ENCODE results near the gene DYNC1I1.

The DYNC1I1 gene

GRCh38 chr7:96026010-96026409, 253.7 kb downstream of the DYNC1I1 start:
- no peak for DNase-seq (ENCODE audit: low read depth)

GRCh38 chr7:96026611-96027010, 254.3 kb downstream of the DYNC1I1 start:
- DNase-seq (ENCODE audit: low read depth): no peak

GRCh38 chr7:96028729-96029128, 256.4 kb downstream of the DYNC1I1 start:
- no peak for DNase-seq (ENCODE audit: low read depth)

- DNase-seq (ENCODE audit: low read depth): no peak
These were observed 260.8 kb downstream of the DYNC1I1 start for GRCh38 chr7:96033009-96033598.

- DNase-seq (ENCODE audit: low read depth): no peak
These were observed 262.8 kb downstream of the DYNC1I1 start for GRCh38 chr7:96034940-96035727.

- no peak for DNase-seq (ENCODE audit: low read depth)
These were observed 268.0 kb downstream of the DYNC1I1 start for GRCh38 chr7:96040250-96040772.

- no peak for DNase-seq (ENCODE audit: low read depth)
These were observed 268.8 kb downstream of the DYNC1I1 start for GRCh38 chr7:96041171-96041570.

- DNase-seq (ENCODE audit: low read depth): no peak
These were observed 272.8 kb downstream of the DYNC1I1 start for GRCh38 chr7:96045181-96045580.

GRCh38 chr7:96045919-96046318, 273.6 kb downstream of the DYNC1I1 start:
- no peak for DNase-seq (ENCODE audit: low read depth)

GRCh38 chr7:96052289-96052688, 279.9 kb downstream of the DYNC1I1 start:
- no peak for DNase-seq (ENCODE audit: low read depth)

GRCh38 chr7:96052860-96053470, 280.6 kb downstream of the DYNC1I1 start:
- DNase-seq (ENCODE audit: low read depth): no peak

GRCh38 chr7:96055717-96056116, 283.4 kb downstream of the DYNC1I1 start:
- DNase-seq (ENCODE audit: low read depth): no peak

- DNase-seq (ENCODE audit: low read depth): no peak
These were observed 286.7 kb downstream of the DYNC1I1 start for GRCh38 chr7:96059075-96059474.

- no peak for DNase-seq (ENCODE audit: low read depth)
These were observed 288.7 kb downstream of the DYNC1I1 start for GRCh38 chr7:96061009-96061408.

GRCh38 chr7:96061844-96062243, 289.5 kb downstream of the DYNC1I1 start:
- DNase-seq (ENCODE audit: low read depth): no peak

- no peak for DNase-seq (ENCODE audit: low read depth)
These were observed 295.0 kb downstream of the DYNC1I1 start for GRCh38 chr7:96067321-96067720.

GRCh38 chr7:96069401-96069800, 297.0 kb downstream of the DYNC1I1 start:
- DNase-seq (ENCODE audit: low read depth): no peak

GRCh38 chr7:96074871-96075270, 302.5 kb downstream of the DYNC1I1 start:
- no peak for DNase-seq (ENCODE audit: low read depth)

GRCh38 chr7:96075510-96076349, 303.4 kb downstream of the DYNC1I1 start:
- peak; percentile 35 for DNase-seq (ENCODE audit: low read depth)

GRCh38 chr7:96076350-96076707, 304.0 kb downstream of the DYNC1I1 start:
- DNase-seq (ENCODE audit: low read depth): no peak

- no peak for DNase-seq (ENCODE audit: low read depth)
These were observed 307.7 kb downstream of the DYNC1I1 start for GRCh38 chr7:96080027-96080426.

GRCh38 chr7:96084881-96085553, 312.7 kb downstream of the DYNC1I1 start:
- DNase-seq (ENCODE audit: low read depth): no peak
